GM15510 (cell line): ENCODE results near the gene CLDND1.

Source experiments
- POLR2A ChIP-seq: IDR thresholded peaks from 3 replicates; pipeline ENCODE4 v1.6.1; 2011; ENCODE audit warnings: borderline replicate concordance; ENCODE audit not compliant: insufficient read length; ENCODE audit errors: extremely low read depth

CLDND1 gene

GRCh38 chr3:98522544-98523281 lies at the start of gene CLDND1:
Gene CLDND1, minus strand, starts transcription at chr3:98522902. Its CDS starts 1,478 bp downstream, at chr3:98521424.
- peak; percentile 91 for TF ChIP-seq POLR2A

GRCh38 chr3:98568402-98568801 lies 45.7 kb upstream of the CLDND1 start:
- no peak for TF ChIP-seq POLR2A

- TF ChIP-seq POLR2A, result no peak
These were observed 45.1 kb upstream of the CLDND1 start for GRCh38 chr3:98567666-98568270.

GRCh38 chr3:98565843-98566242 lies 43.1 kb upstream of the CLDND1 start:
- TF ChIP-seq POLR2A, result no peak

- no peak for TF ChIP-seq POLR2A
These were observed 42.5 kb upstream of the CLDND1 start for GRCh38 chr3:98565237-98565643.

- TF ChIP-seq POLR2A, result peak; percentile 33
These were observed 41.7 kb upstream of the CLDND1 start for GRCh38 chr3:98564282-98565005.

- no peak for TF ChIP-seq POLR2A
These were observed 41.1 kb upstream of the CLDND1 start for GRCh38 chr3:98563661-98564281.

- peak; percentile 39 for TF ChIP-seq POLR2A
These were observed 39.2 kb upstream of the CLDND1 start for GRCh38 chr3:98561727-98562521.

- TF ChIP-seq POLR2A, result no peak
These were observed 38.2 kb upstream of the CLDND1 start for GRCh38 chr3:98560911-98561310.

- no peak for TF ChIP-seq POLR2A
These were observed 35.6 kb upstream of the CLDND1 start for GRCh38 chr3:98558100-98558827.

GRCh38 chr3:98557324-98558010 lies 34.8 kb upstream of the CLDND1 start:
- TF ChIP-seq POLR2A, result peak; percentile 34

- TF ChIP-seq POLR2A, result no peak
These were observed 33.7 kb upstream of the CLDND1 start for GRCh38 chr3:98556164-98557130.
